Effector memory CD4-positive, alpha-beta T cell (primary cell): Measurements from ENCODE around the gene SMG7.

ENCODE experiments used
- DNase-seq, 3 donors: peaks; one replicate each; pipeline ENCODE4 v3.0.0-alpha.2; 2020
- H3K27ac ChIP-seq: 2 replicates; pipeline ENCODE4 v1.7.0; 2013; ENCODE audit warnings: mild to moderate bottlenecking, low read length, moderate library complexity; ENCODE audit not compliant: insufficient read depth, poor library complexity, severe bottlenecking
- H3K27me3 ChIP-seq: replicated peaks from 2 replicates; pipeline ENCODE4 v1.7.0; 2013; ENCODE audit warnings: mild to moderate bottlenecking, low read length; ENCODE audit not compliant: insufficient read depth, control insufficient read depth, poor library complexity, severe bottlenecking
- H3K36me3 ChIP-seq: 2 replicates; pipeline ENCODE4 v1.7.0; 2013; ENCODE audit warnings: mild to moderate bottlenecking, low read length, moderate library complexity; ENCODE audit not compliant: control insufficient read depth, insufficient read depth
- H3K4me1 ChIP-seq: 2 replicates; pipeline ENCODE4 v1.7.0; 2013; ENCODE audit warnings: low read length, mild to moderate bottlenecking; ENCODE audit not compliant: control insufficient read depth, insufficient read depth, poor library complexity, severe bottlenecking
- H3K4me3 ChIP-seq: 2 replicates; pipeline ENCODE4 v1.7.0; 2013; ENCODE audit warnings: low read length, low read depth, mild to moderate bottlenecking; ENCODE audit not compliant: insufficient read depth, poor library complexity, severe bottlenecking
- H3K9me3 ChIP-seq: 2 replicates; pipeline ENCODE4 v1.7.0; 2013; ENCODE audit warnings: mild to moderate bottlenecking, low read length, moderate library complexity; ENCODE audit not compliant: control insufficient read depth

The SMG7 gene

GRCh38 chr1:183569801-183570200 is 97.5 kb downstream of the SMG7 start:
- no peak for DNase-seq
- Histone ChIP-seq H3K27ac (no peak overlapping the region), H3K4me1 (peaks cover 2% of the 10 kb centered on the region), H3K9me3 (no peaks in the 10 kb centered on the region), H3K4me3 (no peak overlapping the region), H3K27me3 (no peaks in the 10 kb centered on the region), H3K36me3 (no peaks in the 10 kb centered on the region)

GRCh38 chr1:183570451-183570850 is 98.2 kb downstream of the SMG7 start:
- no peak overlapping the region for H3K4me3 ChIP-seq
- peaks cover 2% of the 10 kb centered on the region for H3K4me1 ChIP-seq
- H3K27ac ChIP-seq, result no peak overlapping the region
- H3K27me3 ChIP-seq, result no peaks in the 10 kb centered on the region
- H3K9me3 ChIP-seq, result no peaks in the 10 kb centered on the region
- no peaks in the 10 kb centered on the region for H3K36me3 ChIP-seq
- no peak for DNase-seq

GRCh38 chr1:183571678-183572268 is 99.5 kb downstream of the SMG7 start:
- DNase-seq, result no peak
- Histone ChIP-seq H3K4me3 (no peak overlapping the region), H3K36me3 (no peaks in the 10 kb centered on the region), H3K4me1 (peaks cover 2% of the 10 kb centered on the region), H3K27me3 (no peaks in the 10 kb centered on the region), H3K9me3 (no peaks in the 10 kb centered on the region), H3K27ac (no peak overlapping the region)

GRCh38 chr1:183572721-183573120 is 100.4 kb downstream of the SMG7 start:
- Histone ChIP-seq H3K4me1 (peaks cover under 1% of the 10 kb centered on the region), H3K9me3 (no peaks in the 10 kb centered on the region), H3K27ac (no peak overlapping the region), H3K4me3 (no peak overlapping the region), H3K36me3 (no peaks in the 10 kb centered on the region), H3K27me3 (no peaks in the 10 kb centered on the region)
- DNase-seq, result no peak

- Histone ChIP-seq H3K4me1 (no peaks in the 10 kb centered on the region), H3K27ac (no peak overlapping the region), H3K4me3 (no peak overlapping the region), H3K36me3 (no peaks in the 10 kb centered on the region), H3K27me3 (no peaks in the 10 kb centered on the region), H3K9me3 (no peaks in the 10 kb centered on the region)
- no peak for DNase-seq
Observed at GRCh38 chr1:183575606-183576005, 103.3 kb downstream of the SMG7 start.

- Histone ChIP-seq H3K36me3 (no peaks in the 10 kb centered on the region), H3K27me3 (no peaks in the 10 kb centered on the region), H3K9me3 (no peaks in the 10 kb centered on the region), H3K4me1 (no peaks in the 10 kb centered on the region), H3K4me3 (no peak overlapping the region), H3K27ac (no peak overlapping the region)
- no peak for DNase-seq
Observed at GRCh38 chr1:183576537-183576936, 104.2 kb downstream of the SMG7 start.

- Histone ChIP-seq H3K9me3 (no peaks in the 10 kb centered on the region), H3K4me1 (no peaks in the 10 kb centered on the region), H3K27ac (no peak overlapping the region), H3K4me3 (no peak overlapping the region), H3K27me3 (no peaks in the 10 kb centered on the region), H3K36me3 (no peaks in the 10 kb centered on the region)
- no peak for DNase-seq
Observed at GRCh38 chr1:183577897-183578465, 105.7 kb downstream of the SMG7 start.

GRCh38 chr1:183578856-183579255 is 106.6 kb downstream of the SMG7 start:
- no peak for DNase-seq
- Histone ChIP-seq H3K27me3 (no peaks in the 10 kb centered on the region), H3K9me3 (no peaks in the 10 kb centered on the region), H3K4me1 (no peaks in the 10 kb centered on the region), H3K36me3 (no peaks in the 10 kb centered on the region), H3K27ac (no peak overlapping the region), H3K4me3 (no peak overlapping the region)

- no peak overlapping the region for H3K27ac ChIP-seq
- no peaks in the 10 kb centered on the region for H3K4me1 ChIP-seq
- no peaks in the 10 kb centered on the region for H3K27me3 ChIP-seq
- no peak for DNase-seq
- H3K9me3 ChIP-seq, result no peaks in the 10 kb centered on the region
- no peaks in the 10 kb centered on the region for H3K36me3 ChIP-seq
- no peak overlapping the region for H3K4me3 ChIP-seq
Observed at GRCh38 chr1:183580281-183580682, 108.0 kb downstream of the SMG7 start.

GRCh38 chr1:183582021-183582713 is 109.9 kb downstream of the SMG7 start:
- Histone ChIP-seq H3K36me3 (no peaks in the 10 kb centered on the region), H3K27ac (no peak overlapping the region), H3K27me3 (no peaks in the 10 kb centered on the region), H3K4me1 (no peaks in the 10 kb centered on the region), H3K4me3 (no peak overlapping the region), H3K9me3 (no peaks in the 10 kb centered on the region)
- no peak for DNase-seq
